Fibroblast of lung (primary cell): Measurements from ENCODE around the gene LILRA6. TPM values are rescaled to one million over a fixed set of nuclear protein-coding genes. Genes with fewer than 3 reads are reported as not detected.
"Not testable (repeated sequence)": the region's sequence is repeated elsewhere in the genome, so short reads cannot be mapped to it uniquely, and the experiment has no call there.

Experiments used
- DNase-seq, 2 donors: peaks; one replicate each; pipeline versions ENCODE4 v3.0.0 to v3.0.0-alpha.2; 2010; ENCODE audit warnings: low read depth in 2 of 2
- H2AFZ ChIP-seq: 2 replicates; pipeline ENCODE4 v1.5.1; 2012; ENCODE audit warnings: low read length, control low read depth, inconsistent platforms
- H3K27ac ChIP-seq: 2 replicates; pipeline ENCODE4 v1.5.1; 2011; ENCODE audit warnings: low read length, control low read depth; ENCODE audit not compliant: insufficient read depth
- H3K27me3 ChIP-seq: 2 replicates; pipeline ENCODE4 v1.5.1; 2011; ENCODE audit warnings: mild to moderate bottlenecking, low read length; ENCODE audit not compliant: control insufficient read depth, insufficient read depth
- H3K36me3 ChIP-seq: 2 replicates; pipeline ENCODE4 v1.5.1; 2011; ENCODE audit warnings: low read length; ENCODE audit not compliant: control insufficient read depth, insufficient read depth
- H3K4me1 ChIP-seq: 2 replicates; pipeline ENCODE4 v1.5.1; 2011; ENCODE audit warnings: low read length; ENCODE audit not compliant: control insufficient read depth, insufficient read depth; ENCODE audit errors: extremely low read depth
- H3K4me2 ChIP-seq: 2 replicates; pipeline ENCODE4 v1.5.1; 2011; ENCODE audit warnings: low read length, control low read depth; ENCODE audit not compliant: insufficient read depth; ENCODE audit errors: extremely low read depth
- H3K4me3 ChIP-seq, 4 experiments: fragments of 200-600 bp in 1 of 4; sonication (generic) in 1 of 4; replicated peaks in 1 of 4; 2 replicates each; pipeline ENCODE4 v1.5.1; 2011 to 2016; ENCODE audit warnings: low read length in 4 of 4, low read depth in 3 of 4, mild to moderate bottlenecking in 3 of 4, control low read depth in 2 of 4, inconsistent platforms in 1 of 4, mixed read lengths in 1 of 4; ENCODE audit not compliant: insufficient read depth in 1 of 4; ENCODE audit errors: control extremely low read depth in 1 of 4
- H3K79me2 ChIP-seq: 2 replicates; pipeline ENCODE4 v1.5.1; 2012; ENCODE audit warnings: mild to moderate bottlenecking, low read length, inconsistent platforms; ENCODE audit not compliant: control insufficient read depth, insufficient read depth
- H3K9ac ChIP-seq: 2 replicates; pipeline ENCODE4 v1.5.1; 2011; ENCODE audit warnings: mild to moderate bottlenecking, low read length, control low read depth; ENCODE audit not compliant: insufficient read depth
- H3K9me3 ChIP-seq: 2 replicates; pipeline ENCODE4 v1.5.1; 2012; ENCODE audit warnings: low read depth, low read length; ENCODE audit not compliant: control insufficient read depth, insufficient read depth
- H4K20me1 ChIP-seq: 2 replicates; pipeline ENCODE4 v1.5.1; 2011; ENCODE audit warnings: low read length; ENCODE audit not compliant: control insufficient read depth, insufficient read depth; ENCODE audit errors: extremely low read depth
- EZH2 ChIP-seq: IDR thresholded peaks from 2 replicates; pipeline ENCODE4 v1.5.1; 2012; ENCODE audit warnings: low read length, control low read depth, mild to moderate bottlenecking; ENCODE audit errors: missing control alignments
- polyA plus RNA-seq, 2 donors: library from polyadenylated mRNA; depleted of rRNA in 1 of 2; stranded (reverse) in 1 of 2; unstranded in 1 of 2; fragments of >200 nt; gene quantifications; 2 replicates each; pipeline ENCODE4 v1.2.1, GENCODE V29; 2011 to 2012; ENCODE audit warnings: missing spikeins in 1 of 2
- total RNA-seq: library from RNA; depleted of rRNA; stranded (reverse); fragments of >200 nt; gene quantifications from 2 replicates; pipeline ENCODE4 v1.2.1, GENCODE V29; 2014
- TF ChIP-seq, protein P1 (sequence below), 2 donors: IDR thresholded peaks in 1 of 2; conservative IDR thresholded peaks in 1 of 2; 1 replicate in 1 of 2; 2 replicates in 1 of 2; pipeline ENCODE4 v1.5.1; 2011 to 2012; ENCODE audit warnings: low read length in 2 of 2, control low read depth in 1 of 2, inconsistent platforms in 1 of 2, low read depth in 1 of 2, mild to moderate bottlenecking in 1 of 2

The LILRA6 gene
- total and polyA plus RNA-seq, 2 donors (not counting 1 experiment from before 2014, with no cell fraction given): not detected

GRCh38 chr19:54282686-54283470 lies 40.3 kb upstream of the LILRA6 start:
- Histone ChIP-seq H4K20me1 (no peaks in the 10 kb centered on the region), H3K4me1 (peaks cover 1% of the 10 kb centered on the region), H3K4me3 (no peak overlapping the region), H3K79me2 (no peaks in the 10 kb centered on the region), H3K27me3 (no peaks in the 10 kb centered on the region), H3K36me3 (no peaks in the 10 kb centered on the region), H3K9ac (no peak overlapping the region), H3K27ac (no peak overlapping the region), H3K4me2 (no peak overlapping the region), H2AFZ (no peak overlapping the region), H3K9me3 (no peaks in the 10 kb centered on the region)
- TF ChIP-seq, protein P1, sequence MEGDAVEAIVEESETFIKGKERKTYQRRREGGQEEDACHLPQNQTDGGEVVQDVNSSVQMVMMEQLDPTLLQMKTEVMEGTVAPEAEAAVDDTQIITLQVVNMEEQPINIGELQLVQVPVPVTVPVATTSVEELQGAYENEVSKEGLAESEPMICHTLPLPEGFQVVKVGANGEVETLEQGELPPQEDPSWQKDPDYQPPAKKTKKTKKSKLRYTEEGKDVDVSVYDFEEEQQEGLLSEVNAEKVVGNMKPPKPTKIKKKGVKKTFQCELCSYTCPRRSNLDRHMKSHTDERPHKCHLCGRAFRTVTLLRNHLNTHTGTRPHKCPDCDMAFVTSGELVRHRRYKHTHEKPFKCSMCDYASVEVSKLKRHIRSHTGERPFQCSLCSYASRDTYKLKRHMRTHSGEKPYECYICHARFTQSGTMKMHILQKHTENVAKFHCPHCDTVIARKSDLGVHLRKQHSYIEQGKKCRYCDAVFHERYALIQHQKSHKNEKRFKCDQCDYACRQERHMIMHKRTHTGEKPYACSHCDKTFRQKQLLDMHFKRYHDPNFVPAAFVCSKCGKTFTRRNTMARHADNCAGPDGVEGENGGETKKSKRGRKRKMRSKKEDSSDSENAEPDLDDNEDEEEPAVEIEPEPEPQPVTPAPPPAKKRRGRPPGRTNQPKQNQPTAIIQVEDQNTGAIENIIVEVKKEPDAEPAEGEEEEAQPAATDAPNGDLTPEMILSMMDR (conservative IDR thresholded peaks at IDR 0.05 in 1 of 2, IDR thresholded peaks at IDR 0.05 in 1 of 2; ENCODE audit: low read depth in 1 of 2, low read length in 2 of 2): no peak
- no peak for TF ChIP-seq EZH2
- no peak for DNase-seq

DNA sequence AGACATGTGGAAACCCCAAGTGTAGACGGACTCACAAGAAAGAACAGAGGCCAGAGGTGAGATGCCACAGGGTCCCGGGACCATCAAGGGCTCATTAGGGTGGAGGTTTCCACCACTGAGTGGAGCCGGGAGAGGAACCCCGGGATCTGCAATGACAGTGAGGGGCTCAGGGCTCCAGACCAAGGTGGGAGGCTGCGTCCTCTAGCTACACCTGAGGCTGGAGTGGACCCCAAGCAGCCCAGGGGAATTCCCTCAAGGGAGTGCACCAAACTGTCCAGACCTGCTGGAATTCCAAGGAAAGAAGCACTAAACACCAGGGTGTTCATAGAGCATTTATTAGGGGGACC lies 39.1 kb upstream of the LILRA6 start:
- not testable (repeated sequence) for H2AFZ ChIP-seq, H3K27ac ChIP-seq, H3K79me2 ChIP-seq, H3K4me1 ChIP-seq, H4K20me1 ChIP-seq, H3K4me3 ChIP-seq, H3K9ac ChIP-seq, H3K27me3 ChIP-seq, DNase-seq, H3K36me3 ChIP-seq, H3K9me3 ChIP-seq, H3K4me2 ChIP-seq

DNA sequence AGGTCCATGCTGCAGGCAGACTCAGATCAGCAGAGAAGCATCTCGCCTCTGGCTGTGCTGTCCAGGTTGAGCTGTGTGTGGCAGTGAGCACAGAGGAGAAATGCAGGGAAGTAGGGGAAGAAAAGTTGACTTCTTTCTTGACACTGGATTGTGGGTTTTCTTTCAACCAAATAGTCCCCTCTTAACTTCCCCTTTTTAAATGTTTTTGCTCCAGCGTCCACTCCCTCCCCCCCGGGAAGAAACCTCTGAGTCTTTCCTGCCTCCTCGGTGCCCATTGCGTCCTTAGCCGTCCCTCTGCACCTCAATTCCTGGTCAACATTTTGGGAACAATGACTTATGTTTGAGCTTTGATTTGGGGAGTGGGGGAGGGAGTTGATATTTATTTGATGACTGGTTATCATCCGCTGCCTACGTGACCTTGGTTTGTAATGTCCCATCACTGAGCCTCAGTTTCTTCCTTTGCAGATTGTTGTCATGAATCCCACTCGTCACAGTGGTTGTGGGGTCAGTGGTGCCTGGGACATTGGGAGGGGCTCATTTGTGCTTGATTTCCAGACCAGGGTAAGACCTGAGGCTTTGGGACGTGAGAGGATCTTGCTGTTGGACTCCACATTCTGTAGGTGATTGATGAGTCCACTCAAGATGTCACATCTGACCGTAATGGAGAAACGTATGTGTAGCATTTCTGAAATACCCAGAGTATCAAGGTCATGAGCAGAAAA lies 38.6 kb upstream of the LILRA6 start, which contains the start of gene LILRB2:
Gene LILRB2 (minus strand): TSS at position 104 of the 722 bp plus-strand sequence. CDS start 614 bp downstream, outside the sequence.
- H2AFZ ChIP-seq: no peak within 1 kb of the TSS
- no peak within 1 kb of the TSS for H3K9ac ChIP-seq
- DNase-seq: no peak
- no peaks in the 10 kb centered on the region for H4K20me1 ChIP-seq
- H3K4me2 ChIP-seq: no peak within 1 kb of the TSS
- TF ChIP-seq EZH2: no peak
- TF ChIP-seq, protein P1 (conservative IDR thresholded peaks at IDR 0.05 in 1 of 2, IDR thresholded peaks at IDR 0.05 in 1 of 2; ENCODE audit: low read depth in 1 of 2, low read length in 2 of 2): no peak
- H3K79me2 ChIP-seq: no peaks in the 10 kb centered on the region
- H3K4me1 ChIP-seq: no peaks in the 10 kb centered on the region
- H3K4me3 ChIP-seq: no peak within 1 kb of the TSS
- H3K36me3 ChIP-seq: no peaks in the 10 kb centered on the region
- H3K9me3 ChIP-seq: no peaks in the 10 kb centered on the region
- H3K27ac ChIP-seq: no peak within 1 kb of the TSS
- no peaks in the 10 kb centered on the region for H3K27me3 ChIP-seq

DNA sequence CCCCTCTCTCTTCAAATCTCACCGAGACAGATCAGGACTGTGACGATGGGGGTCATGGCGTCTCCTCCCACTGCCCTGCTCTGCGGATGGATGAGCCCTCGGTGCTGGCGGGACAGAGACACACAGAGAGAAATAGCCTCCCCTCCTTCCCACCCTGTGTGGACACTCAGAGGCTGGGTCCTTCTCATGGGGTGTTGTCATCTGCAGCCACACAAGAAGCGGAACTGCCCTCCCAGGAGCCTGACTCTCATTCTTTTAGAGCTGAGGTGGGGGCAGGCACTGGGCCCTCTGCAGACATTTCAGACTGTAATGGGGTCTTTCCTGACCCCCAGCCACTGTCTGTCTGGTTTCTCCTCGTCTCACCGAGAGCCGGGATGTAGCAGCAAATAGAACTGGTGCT lies 37.9 kb upstream of the LILRA6 start:
- not testable (repeated sequence) for H3K27ac ChIP-seq, H3K4me1 ChIP-seq, H3K4me2 ChIP-seq, H3K27me3 ChIP-seq, H2AFZ ChIP-seq, H3K79me2 ChIP-seq, DNase-seq, H3K9ac ChIP-seq, H4K20me1 ChIP-seq, H3K9me3 ChIP-seq, H3K4me3 ChIP-seq, H3K36me3 ChIP-seq

- DNase-seq, H3K9ac ChIP-seq, H2AFZ ChIP-seq, H3K36me3 ChIP-seq, H3K4me1 ChIP-seq, H3K4me2 ChIP-seq, H3K4me3 ChIP-seq, H4K20me1 ChIP-seq, H3K27ac ChIP-seq, H3K27me3 ChIP-seq, H3K79me2 ChIP-seq, H3K9me3 ChIP-seq: not testable (repeated sequence)
Measured at GRCh38 chr19:54280025-54280424, 37.4 kb upstream of the LILRA6 start.
